Breast epithelium (tissue), 3 donors: ENCODE results near the gene PRPF31.

Source experiments
- CTCF ChIP-seq, 3 donors: fragments of 450-650 bp; IDR thresholded peaks; one replicate each; pipeline ENCODE4 v1.5.1; 2016 to 2017; ENCODE audit warnings: antibody characterized with exemption in 3 of 3, mild to moderate bottlenecking in 3 of 3, moderate library complexity in 3 of 3
- POLR2A ChIP-seq: fragments of 450-650 bp; IDR thresholded peaks from one replicate; pipeline ENCODE4 v1.6.1; 2016; ENCODE audit warnings: antibody characterized with exemption, mild to moderate bottlenecking, moderate library complexity

- TF ChIP-seq POLR2A (no peak), CTCF (IDR thresholded peaks at IDR 0.05) (no peak)
Measured at GRCh38 chr19:54105796-54106195, 9.8 kb upstream of the PRPF31 start.
